ENCODE results near the gene AOPEP.

The AOPEP gene, protein sequence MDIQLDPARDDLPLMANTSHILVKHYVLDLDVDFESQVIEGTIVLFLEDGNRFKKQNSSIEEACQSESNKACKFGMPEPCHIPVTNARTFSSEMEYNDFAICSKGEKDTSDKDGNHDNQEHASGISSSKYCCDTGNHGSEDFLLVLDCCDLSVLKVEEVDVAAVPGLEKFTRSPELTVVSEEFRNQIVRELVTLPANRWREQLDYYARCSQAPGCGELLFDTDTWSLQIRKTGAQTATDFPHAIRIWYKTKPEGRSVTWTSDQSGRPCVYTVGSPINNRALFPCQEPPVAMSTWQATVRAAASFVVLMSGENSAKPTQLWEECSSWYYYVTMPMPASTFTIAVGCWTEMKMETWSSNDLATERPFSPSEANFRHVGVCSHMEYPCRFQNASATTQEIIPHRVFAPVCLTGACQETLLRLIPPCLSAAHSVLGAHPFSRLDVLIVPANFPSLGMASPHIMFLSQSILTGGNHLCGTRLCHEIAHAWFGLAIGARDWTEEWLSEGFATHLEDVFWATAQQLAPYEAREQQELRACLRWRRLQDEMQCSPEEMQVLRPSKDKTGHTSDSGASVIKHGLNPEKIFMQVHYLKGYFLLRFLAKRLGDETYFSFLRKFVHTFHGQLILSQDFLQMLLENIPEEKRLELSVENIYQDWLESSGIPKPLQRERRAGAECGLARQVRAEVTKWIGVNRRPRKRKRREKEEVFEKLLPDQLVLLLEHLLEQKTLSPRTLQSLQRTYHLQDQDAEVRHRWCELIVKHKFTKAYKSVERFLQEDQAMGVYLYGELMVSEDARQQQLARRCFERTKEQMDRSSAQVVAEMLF

DNA sequence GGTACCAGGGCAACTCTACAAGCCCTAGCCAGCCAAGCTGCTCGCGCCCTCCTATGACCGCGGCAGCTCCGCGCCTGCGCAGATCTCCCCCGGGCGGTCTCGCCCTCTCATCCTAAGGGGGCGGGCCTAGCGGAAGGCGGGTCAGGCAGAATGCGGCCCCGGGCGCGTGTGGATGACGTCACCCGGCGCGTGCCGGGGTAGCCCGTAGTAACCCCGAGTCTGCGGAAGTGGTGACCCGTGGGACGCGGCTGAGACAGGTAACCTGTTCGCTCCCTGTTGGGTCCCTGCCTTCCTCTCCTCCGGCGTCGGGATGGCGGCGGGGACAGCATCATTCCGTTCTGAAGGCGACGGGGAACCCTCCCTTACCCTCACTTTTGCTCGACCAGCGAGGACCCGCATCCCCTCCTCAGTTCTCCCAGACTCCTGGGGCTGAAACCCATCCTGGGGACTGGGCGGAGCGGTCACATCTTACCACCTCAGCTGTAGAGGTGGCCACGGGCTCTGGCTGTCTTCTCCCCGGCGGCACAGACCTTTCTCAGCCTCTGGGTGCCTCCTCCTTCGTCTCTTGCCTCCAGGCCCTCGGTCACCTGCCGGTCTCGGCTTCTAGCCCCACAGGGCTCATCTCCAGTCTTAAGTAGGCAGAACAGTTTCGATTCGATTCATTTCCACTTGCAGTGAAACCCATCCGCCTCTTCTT is at the start of gene AOPEP:
AOPEP (plus strand) TSS at position 205 of the 697 bp plus-strand sequence. CDS start 33,085 bp downstream, outside the sequence.
- DNase-seq (ENCODE audit: low spot score), result peak; percentile 98

DNA sequence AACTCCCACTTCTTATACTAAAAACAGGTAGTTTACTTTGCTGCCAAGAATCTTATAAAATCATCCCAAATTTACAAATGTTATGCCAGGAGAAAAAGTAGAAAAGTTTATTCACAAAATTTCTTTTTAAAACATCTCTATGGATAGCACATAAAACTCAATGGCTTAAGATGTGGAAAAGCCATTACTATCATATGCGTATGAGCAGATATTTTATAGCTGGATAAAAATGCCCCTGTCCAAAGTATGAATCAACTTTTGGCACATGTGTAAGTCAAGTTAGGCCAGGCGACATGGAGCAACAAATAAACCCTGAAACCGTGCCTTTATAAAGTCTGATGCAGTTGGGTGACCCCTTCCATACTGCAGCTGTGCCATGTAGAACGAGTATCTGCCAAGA is 48.6 kb upstream of the AOPEP start:
- DNase-seq (ENCODE audit: low spot score), result no peak

DNA sequence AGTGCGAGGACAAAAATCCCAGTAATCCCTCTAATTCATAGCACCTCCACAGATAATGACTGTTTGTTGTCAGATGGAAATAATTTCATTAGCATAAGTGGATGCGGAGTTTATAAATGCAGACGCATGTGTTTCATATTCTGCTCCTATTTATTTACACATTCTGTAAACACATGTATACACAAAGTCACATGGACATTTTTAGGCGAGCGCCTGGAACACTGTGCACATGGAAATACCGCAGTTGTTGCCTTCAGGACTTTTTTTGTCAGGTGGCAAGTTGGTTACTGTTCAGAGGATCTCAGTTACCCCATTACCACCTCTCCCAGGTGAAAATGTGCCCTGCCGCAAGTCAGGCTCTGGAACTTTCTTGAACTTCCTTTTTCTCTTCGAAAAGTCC is 46.9 kb upstream of the AOPEP start:
- no peak for DNase-seq (ENCODE audit: low spot score)

DNA sequence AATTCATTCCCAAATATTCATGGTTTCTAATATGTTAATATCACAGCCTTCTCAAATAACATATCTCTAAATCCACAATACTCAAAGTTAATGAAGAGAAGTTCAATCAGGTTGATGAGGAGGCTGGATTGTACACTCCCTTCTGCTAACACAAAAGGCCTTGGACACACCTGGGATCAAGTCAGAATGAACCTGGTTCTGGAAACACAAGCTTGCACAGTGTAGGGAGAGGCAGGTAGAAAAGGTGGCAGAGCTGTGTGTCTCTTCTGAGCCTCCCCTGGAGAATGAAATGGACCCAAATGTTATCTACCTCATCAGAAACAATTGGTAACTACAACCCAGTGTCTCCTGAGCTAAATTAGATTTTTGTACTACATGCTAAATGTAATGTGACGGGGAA is 46.5 kb upstream of the AOPEP start:
- no peak for DNase-seq (ENCODE audit: low spot score)

DNA sequence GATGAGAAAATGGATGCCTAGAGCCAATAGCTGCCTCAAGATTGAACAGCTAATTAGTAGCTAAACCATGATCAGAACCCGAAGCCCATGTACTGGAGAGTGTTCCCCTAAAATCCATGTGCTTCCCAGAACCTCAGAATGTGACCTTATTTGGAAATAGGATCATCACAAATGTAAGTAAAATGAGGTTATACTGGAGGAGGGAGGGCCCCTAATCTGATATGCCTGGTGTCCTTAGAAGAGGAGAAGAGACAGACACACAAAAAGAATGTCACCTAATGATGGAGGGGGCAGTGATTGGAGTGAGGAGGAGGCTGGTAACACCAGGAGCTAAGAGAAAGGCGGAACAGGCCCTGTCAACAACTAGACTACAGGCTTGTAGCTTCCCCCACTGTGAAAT is 45.9 kb upstream of the AOPEP start:
- DNase-seq (ENCODE audit: low spot score), result no peak

DNA sequence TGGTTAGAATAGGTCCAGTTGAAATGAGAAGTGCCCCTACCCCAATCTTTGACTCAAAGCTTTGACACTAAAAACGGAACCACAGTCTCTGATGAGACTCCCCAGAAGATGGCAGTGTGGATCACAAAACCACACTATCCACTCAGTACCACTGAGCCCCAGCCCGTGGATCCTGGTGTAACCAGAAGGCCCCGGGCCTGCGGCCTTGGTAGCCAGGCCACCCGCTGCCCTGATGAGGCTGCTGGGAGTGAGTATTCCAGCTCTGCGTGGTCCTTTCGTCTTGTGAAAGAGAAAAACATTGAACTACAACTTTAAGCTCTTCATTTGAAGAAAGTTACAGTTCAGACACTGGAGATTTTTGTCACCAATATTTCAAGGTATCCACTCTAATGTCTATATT is 45.0 kb upstream of the AOPEP start:
- peak; percentile 48 for DNase-seq (ENCODE audit: low spot score)

DNA sequence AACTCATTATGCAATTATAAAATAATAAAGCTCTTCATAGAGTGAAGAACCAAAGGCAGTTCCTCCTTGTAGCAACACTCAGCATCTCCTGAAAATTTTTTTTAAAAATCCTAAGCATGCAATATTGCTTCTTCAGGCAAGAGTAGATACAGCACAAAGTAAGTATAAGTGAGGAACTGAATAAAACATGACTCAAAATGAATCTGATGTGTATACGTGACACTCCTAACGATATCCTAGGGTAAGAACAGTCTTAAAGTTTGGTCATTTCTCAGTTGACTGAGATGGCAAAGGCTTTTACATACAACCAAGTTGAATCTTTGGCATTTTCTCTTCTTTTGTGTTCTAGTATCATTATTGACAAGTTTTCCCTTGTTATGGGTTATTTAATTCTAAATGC is 41.1 kb upstream of the AOPEP start:
- DNase-seq (ENCODE audit: low spot score), result no peak

DNA sequence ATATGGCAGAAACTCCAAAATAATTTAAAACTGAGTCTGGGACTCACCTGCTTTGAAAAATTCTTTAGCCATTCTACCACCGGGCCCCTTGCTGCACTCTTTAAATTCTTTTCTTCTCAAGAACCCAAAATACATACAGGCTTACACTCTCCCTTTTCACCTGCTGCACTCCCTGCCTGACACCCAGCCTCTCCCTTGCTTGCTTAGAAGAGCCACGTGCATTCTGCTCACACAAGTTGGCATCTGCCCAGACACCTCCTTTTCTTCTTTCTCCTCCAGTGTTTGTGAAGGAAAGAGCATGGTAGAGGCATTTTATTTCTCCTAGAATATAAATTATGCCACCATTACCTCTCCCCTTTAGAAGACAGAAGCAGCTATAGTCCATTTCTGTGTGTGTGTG is 39.0 kb upstream of the AOPEP start:
- DNase-seq (ENCODE audit: low spot score), result no peak

DNA sequence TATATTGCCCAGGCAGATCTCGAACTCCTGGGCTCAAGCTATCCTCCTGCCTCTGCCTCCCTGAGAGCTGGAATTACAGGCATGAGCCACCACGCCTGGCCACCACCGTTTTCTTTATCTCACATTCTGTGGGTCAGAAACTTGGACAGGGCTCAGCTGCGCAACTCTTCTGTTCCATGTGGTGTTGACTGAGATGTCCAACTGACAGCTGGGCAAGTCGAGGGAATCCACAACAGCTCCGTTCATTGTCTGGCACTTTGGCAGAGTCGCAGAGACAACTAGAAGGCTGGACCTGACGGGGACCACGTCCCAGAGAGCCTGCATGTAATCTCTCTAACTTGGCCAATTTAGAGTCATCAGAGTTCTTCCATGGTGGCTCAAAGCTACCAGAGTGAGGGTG is 36.2 kb upstream of the AOPEP start:
- DNase-seq (ENCODE audit: low spot score), result no peak

DNA sequence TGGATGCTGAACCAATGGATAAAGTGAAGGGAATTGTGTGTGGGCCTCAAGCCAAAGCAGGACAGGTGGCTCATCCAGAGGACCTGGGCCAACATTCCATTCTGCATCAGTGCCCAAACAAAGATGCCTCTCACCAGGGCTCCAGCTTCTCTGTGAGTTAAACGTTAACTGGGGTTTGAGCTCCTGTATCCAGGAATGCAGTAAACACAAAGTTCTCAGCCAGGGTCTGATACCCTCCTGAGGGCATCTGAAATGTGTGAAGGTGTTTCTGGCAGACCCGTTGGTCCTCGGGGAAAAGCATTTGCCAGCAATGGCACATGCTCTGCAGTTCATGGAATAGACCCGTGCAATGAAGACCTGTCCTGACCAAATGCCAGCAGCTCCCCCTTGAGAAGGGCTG is 33.9 kb upstream of the AOPEP start:
- no peak for DNase-seq (ENCODE audit: low spot score)

DNA sequence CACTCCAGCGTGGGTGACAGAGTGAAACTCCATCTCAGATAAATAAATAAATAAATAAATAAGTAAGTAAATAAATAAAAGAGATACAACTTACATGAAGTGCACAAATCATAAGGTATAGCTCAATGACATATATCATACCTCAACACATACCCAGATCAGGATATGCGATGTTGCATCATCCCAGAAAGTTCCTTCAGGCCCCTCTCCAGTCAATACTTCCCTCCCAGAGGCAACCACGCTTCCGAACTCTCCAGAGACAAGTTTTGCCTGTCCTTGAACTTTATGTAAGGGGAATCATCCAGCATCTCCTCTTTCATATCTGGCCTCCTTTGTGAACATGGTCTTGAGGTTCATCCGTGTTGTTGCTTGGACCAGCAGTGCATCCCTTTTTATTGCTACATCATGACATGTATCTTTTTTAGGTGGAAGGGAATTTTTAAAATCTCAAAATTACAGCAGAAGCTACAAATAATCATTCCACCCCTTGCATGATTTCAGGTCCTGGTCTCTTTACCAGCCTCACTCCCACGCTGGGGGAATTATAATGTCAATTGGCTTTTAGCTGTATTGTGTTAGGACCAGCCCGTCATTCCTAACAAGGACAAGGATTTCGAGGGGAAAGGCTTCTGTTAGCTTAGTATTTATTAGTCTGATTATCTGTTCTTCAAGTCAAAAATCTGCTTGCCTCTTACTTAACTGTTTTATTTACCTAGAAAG is 32.9 kb upstream of the AOPEP start:
- DNase-seq (ENCODE audit: low spot score), result no peak

DNA sequence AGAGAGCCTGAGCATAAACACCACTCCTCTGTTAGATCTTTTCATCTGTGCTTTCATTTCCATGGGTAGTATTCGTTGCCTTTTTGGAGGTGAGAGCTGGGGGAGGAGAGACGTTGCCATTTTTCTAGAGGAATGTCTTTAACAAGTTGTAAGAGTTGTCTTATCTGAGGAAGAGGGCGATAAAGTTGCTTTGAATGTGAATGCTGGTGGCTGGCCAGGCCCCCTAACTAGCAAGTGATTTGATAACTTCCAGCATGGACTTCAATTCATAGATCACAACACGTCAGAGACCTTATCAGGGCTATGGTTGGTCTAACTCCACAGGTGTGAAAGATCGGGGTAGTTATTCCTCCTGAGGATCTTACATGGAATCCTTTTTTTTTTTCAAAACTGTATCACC is 30.0 kb upstream of the AOPEP start:
- DNase-seq (ENCODE audit: low spot score), result no peak

DNA sequence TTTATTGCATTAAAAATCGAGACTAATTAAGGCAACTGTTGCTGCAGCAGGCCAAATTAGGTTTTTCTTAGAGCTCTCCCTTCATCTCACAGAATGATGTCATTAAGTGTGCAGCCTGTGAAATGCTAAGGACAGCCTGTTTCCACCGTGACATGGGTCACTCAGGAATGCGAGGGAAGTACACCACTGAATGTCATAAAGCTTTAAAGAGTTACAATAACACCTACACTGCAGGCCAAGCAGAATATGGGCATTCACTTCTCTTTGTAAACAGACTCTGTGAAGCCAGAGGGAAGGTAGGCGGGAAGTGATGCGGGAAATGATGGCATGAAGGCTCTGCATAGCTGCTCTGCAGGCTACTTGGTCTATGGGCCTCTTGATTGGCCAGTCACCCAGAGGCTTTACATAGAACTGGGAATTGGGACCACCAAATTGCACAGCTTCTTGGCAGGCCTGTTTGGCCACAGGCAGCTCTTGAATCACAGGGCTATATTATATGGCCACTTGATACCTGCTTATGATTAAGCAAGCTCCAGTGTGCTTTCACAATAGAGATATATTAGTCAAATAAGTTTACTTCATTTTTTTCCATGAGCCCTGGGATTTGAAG is 28.4 kb upstream of the AOPEP start:
- no peak for DNase-seq (ENCODE audit: low spot score)

DNA sequence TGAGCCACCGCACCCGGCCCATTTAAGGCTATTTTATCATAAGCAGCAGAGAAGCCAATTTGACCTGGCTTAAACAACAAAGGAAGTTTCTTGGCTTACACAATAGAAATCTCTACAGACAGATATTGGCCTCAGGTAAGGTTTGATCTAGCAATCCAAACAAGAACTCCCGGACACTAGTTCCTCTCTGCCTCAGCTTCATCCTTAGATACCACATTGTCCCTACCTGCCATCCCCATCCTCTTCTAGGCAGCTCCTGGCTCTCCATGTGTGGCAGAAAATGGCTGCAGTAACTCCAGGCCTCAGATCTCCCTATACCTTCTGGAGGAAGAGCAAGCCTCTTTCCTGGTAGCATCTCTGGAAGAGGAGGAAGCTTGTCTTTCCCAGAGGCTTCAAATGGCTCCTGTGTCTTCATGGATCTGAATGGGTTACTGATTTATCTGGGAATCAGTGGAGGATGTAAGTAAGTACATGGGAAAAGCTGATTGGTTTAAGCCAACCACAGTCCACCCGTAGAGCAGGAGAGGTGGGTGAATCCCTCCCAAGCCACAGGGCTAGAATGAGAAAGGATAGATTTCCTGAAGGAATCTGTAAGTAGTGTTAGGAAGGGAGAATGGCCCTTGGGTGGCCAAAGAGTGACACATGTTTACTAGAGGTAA is 26.7 kb upstream of the AOPEP start:
- DNase-seq (ENCODE audit: low spot score), result no peak

DNA sequence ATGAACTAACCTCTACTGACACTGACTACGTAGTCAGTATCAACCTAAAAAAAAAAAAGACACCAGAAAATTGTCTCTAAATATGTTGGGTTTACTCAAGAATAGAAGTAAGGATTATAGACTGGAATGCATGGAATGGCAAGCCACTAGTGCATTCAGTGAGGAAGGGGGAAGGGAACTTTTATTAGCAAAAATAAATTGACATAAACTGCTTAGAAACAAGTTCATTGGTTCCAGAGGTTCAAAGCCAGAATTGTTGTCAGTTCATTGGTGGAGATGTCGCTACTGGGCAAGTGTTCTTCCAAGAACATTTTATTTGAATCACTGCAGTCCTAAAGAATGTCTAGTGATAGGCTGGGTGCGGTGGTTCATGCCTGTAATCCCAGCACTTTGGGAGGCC is 26.1 kb upstream of the AOPEP start:
- DNase-seq (ENCODE audit: low spot score), result no peak

DNA sequence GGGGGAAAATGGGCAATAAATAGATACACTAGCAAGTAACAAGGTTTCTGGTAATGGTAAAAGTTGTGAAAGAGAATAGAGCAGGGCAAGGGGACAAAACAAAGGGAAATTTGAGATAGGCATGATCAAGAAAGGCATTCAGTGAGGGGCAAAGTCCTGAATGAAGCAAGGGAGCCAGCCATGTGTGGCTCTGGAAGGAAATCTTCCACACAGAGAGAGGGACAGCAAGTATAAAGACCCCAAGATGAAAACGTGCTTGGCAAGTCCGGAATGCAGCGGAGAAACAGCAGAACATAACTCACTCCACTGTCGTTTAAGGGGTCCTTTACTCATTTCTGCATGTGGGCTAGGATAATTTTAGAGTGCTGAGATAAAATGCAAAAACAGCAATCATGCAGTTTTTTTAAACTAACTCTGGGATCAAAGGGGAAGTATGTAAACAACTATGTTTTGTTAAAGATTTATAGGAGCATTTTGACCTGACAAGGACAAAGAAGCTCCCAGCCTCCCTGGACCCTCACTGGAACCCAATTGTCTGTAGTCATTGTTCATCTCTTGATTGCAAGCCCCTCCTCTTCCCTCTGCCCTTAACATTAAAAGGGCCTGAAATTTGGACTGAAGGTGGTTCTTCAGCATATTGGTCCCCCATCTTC is 22.9 kb upstream of the AOPEP start:
- DNase-seq (ENCODE audit: low spot score), result no peak

DNA sequence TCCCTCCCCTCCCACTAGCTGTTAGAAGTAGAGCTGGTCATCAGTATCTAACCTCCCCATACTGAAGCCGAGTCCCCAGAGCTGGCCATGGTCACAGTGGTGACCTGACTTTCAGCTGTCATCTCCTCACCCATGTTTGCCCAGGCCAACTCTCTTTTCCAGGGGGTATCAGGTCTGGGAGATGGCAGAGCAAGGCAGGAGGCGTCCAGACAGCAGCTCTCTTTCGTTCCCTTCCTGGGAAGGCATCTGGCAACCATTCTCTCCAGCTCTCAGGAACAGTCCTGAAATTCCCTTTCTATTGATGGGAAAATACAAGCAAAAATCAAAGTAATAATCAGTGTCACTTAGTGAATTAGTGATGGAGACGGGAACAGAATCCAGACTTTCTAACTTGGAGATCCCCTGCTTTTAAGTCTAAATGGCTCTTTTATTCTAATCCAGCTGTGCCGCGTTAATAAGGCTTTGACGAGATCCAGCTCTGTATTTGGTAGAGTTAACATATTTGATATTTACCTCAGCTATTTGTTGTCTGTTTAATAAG is 21.3 kb upstream of the AOPEP start:
- no peak for DNase-seq (ENCODE audit: low spot score)

DNA sequence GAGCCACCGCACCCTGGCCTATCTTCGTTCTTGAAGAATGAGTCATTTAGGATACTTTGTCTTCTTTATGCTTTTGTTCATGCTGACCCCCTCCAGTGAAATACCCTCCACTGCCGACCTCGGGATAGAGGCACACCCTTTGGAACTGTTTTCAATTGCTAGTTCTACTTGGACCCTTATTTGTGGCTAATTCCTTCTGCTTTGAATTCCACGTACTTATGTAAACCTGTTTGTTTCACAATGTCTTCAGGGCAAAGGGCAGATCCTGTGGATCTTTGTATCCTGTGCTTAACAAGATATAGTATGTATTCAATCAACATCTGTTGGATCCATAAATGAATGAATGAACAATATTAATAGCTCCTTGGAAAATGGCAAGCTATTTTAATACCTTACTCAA is 19.6 kb upstream of the AOPEP start:
- no peak for DNase-seq (ENCODE audit: low spot score)

DNA sequence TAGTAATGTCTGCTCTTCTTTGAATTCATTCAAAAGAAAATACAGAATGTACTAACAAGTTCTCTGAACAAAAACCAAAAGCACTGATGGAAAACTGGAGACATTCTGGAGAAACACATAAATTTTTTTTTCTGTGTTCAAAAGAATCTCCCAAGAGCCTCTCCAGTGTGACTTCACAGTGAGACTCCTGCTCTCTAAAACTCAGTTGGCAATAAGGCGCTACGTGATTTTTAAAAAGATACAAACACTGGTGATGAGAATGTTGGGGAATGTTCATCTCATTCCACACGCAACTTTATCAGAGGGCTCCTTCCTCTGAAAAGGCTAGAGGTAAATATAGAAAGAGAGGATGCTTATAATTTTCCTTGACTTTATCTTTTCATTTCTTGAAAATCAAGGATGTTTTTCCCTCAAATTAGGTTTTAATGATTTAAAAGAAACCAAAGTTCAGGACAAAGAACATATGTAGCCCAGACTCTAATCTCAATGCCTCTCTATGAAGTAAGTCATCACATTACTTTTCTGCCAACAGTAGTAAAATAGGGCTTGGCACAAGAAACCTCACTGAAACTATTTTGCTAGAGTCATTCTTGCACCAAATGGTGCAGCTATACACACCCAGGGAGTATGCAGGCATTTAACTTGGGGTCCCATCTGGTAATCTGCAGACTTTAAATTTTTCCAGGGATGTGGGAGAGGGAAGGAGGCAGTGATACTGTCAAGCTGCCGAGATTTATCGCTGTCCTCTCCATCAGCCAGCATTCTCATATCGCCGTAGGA is 12.9 kb upstream of the AOPEP start:
- DNase-seq (ENCODE audit: low spot score), result no peak

DNA sequence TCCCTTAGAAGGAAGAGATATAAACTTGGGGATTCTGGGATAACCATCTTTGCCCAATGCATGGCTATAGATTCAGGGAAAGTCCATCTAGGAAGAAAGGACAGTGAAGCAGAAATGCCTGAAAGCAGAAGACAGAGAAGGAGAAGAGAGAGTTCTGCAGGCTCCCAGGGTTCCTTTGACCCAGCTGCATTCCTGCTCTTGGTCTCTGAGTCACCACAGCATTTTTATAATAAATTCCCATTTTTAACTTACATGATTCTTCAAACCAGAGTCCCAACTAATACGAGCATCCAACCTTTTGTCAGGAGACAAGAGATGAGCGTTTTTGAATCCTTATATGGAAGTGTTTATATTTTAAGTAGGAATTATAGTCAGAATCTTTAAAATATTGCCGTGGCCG is 12.0 kb upstream of the AOPEP start:
- DNase-seq (ENCODE audit: low spot score), result no peak

Measured in CD4-positive, alpha-beta T cell treated with Interleukin-6 at 100 ng/mL for 8 hours (primary cell).